Mesendoderm (in vitro differentiated cells): ENCODE measurements around the gene PDK2.

Experiments
- DNase-seq: peaks from one replicate; pipeline ENCODE4 v3.0.0; 2013
- H2AK5ac ChIP-seq: 2 replicates; pipeline ENCODE4 v1.6.1; 2013; ENCODE audit warnings: low read length, inconsistent platforms
- H2BK120ac ChIP-seq: 2 replicates; pipeline ENCODE4 v1.6.1; 2013; ENCODE audit warnings: low read depth, mild to moderate bottlenecking, low read length, moderate library complexity, mixed read lengths
- H2BK15ac ChIP-seq: replicated peaks from 2 replicates; pipeline ENCODE4 v1.6.1; 2013; ENCODE audit warnings: low read depth, mild to moderate bottlenecking, moderate library complexity
- H2BK5ac ChIP-seq: 2 replicates; pipeline ENCODE4 v1.6.1; 2013; ENCODE audit warnings: low read length, inconsistent platforms
- H3K18ac ChIP-seq: 2 replicates; pipeline ENCODE4 v1.6.1; 2013; ENCODE audit warnings: mild to moderate bottlenecking, low read length, mixed read lengths
- H3K23ac ChIP-seq: one replicate; pipeline ENCODE4 v1.6.1; 2013; ENCODE audit warnings: low read length
- H3K27ac ChIP-seq: 2 replicates; pipeline ENCODE4 v1.5.1; 2013; ENCODE audit warnings: low read depth, mild to moderate bottlenecking, inconsistent platforms, low read length, moderate library complexity
- H3K27me3 ChIP-seq: 2 replicates; pipeline ENCODE4 v1.6.1; 2013; ENCODE audit warnings: low read length, control low read depth, mild to moderate bottlenecking, inconsistent platforms; ENCODE audit not compliant: insufficient read depth, poor library complexity
- H3K36me3 ChIP-seq: 2 replicates; pipeline ENCODE4 v1.6.1; 2013; ENCODE audit warnings: low read length, inconsistent platforms; ENCODE audit not compliant: control insufficient read depth, insufficient read depth
- H3K4ac ChIP-seq: one replicate; pipeline ENCODE4 v1.6.1; 2013; ENCODE audit warnings: low read depth, mild to moderate bottlenecking, low read length, moderate library complexity
- H3K4me1 ChIP-seq: 2 replicates; pipeline ENCODE4 v1.6.1; 2013; ENCODE audit warnings: low read depth, low read length, inconsistent platforms; ENCODE audit not compliant: control insufficient read depth
- H3K4me2 ChIP-seq: 2 replicates; pipeline ENCODE4 v1.6.1; 2013; ENCODE audit warnings: low read length
- H3K4me3 ChIP-seq: 2 replicates; pipeline ENCODE4 v1.5.1; 2013; ENCODE audit warnings: mild to moderate bottlenecking, low read length
- H3K56ac ChIP-seq: one replicate; pipeline ENCODE4 v1.6.1; 2013; ENCODE audit warnings: low read length
- H3K79me1 ChIP-seq: 2 replicates; pipeline ENCODE4 v1.6.1; 2013; ENCODE audit warnings: low read length, inconsistent platforms
- H3K79me2 ChIP-seq: 2 replicates; pipeline ENCODE4 v1.6.1; 2013; ENCODE audit warnings: mild to moderate bottlenecking, low read length; ENCODE audit not compliant: control insufficient read depth, insufficient read depth
- H3K9ac ChIP-seq: 2 replicates; pipeline ENCODE4 v1.6.1; 2013; ENCODE audit warnings: low read length, inconsistent platforms
- H4K5ac ChIP-seq: one replicate; pipeline ENCODE4 v1.6.1; 2013; ENCODE audit warnings: low read length
- H4K8ac ChIP-seq: one replicate; pipeline ENCODE4 v1.6.1; 2013; ENCODE audit warnings: low read depth, mild to moderate bottlenecking, control low read depth, low read length, moderate library complexity
- WGBS: extraction: QIAGEN DNeasy Blood & Tissue Kit; methylation state at CpG from one replicate; pipeline ENCODE4 v1.1.7; 2013; ENCODE audit warnings: low lambda C conversion rate, missing lambda C conversion rate; ENCODE audit not compliant: insufficient coverage; ENCODE audit errors: extremely low coverage; 5-methylcytosine and 5-hydroxymethylcytosine counted together

PDK2 gene

DNA sequence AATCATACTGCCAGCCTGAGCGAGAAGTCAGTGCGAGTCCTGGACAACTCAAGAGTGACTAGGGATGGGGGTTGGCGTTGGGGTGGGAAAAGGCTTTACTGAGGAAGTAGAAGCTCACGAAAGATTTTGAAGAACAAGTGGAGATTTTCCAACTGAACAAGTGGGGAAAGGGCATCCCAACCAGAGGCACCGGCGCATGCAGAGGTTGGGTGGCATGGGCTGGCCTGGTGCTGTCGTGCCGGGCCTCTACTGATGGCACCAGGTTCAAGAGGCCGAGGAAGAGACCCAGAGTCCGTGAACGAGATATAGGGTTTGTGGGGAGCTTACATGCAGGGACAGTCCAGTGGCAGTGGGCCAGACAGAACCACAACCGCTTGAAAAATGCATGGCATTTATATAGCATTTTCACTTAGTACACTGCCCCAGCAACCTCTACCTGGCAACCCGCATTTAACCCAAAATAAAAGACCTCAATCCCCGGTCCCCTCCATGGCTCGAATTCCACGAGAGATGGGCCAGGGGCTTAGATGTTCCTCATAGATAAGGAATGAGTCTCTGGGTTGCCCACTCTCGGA lies 46.9 kb upstream of the PDK2 start:
- no peak overlapping the region for H2BK120ac ChIP-seq
- H2AK5ac ChIP-seq, result no peak overlapping the region
- no peak overlapping the region for H2BK15ac ChIP-seq
- no peaks in the 10 kb centered on the region for H3K79me1 ChIP-seq
- H3K9ac ChIP-seq, result no peak overlapping the region
- H3K4me2 ChIP-seq, result no peak overlapping the region
- H3K4me1 ChIP-seq, result peaks cover 20% of the 10 kb centered on the region
- H3K4ac ChIP-seq, result no peak overlapping the region
- H3K4me3 ChIP-seq, result no peak overlapping the region
- H3K79me2 ChIP-seq, result no peaks in the 10 kb centered on the region
- no peak overlapping the region for H4K5ac ChIP-seq
- H3K36me3 ChIP-seq, result no peaks in the 10 kb centered on the region
- no peaks in the 10 kb centered on the region for H3K27me3 ChIP-seq
- no peak overlapping the region for H4K8ac ChIP-seq
- no CpG with 5 or more reads among the region's 17 CpGs for WGBS
- H2BK5ac ChIP-seq, result no peak overlapping the region
- no peak for DNase-seq
- H3K27ac ChIP-seq, result no peak overlapping the region
- no peak overlapping the region for H3K18ac ChIP-seq
- no peak overlapping the region for H3K56ac ChIP-seq
- H3K23ac ChIP-seq, result no peak overlapping the region

DNA sequence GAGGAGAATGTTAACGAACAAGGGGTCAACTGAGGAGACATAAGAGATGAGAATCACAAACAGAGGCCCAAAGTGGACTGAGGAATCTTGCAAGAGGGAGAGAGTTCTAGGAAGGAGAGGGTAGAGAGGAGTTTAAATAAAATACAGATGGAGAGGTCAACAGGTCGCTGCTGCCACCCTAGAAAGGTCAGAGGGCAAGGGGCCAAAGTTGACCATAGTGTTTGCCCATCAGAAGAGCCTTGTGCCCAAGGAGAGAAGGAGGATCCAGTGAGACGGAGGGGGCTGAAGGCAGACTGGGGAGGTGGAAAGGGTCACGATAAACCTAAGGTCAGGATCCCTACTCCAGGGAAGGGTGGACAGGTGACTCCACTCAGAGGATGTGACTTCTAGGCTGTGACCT lies 46.2 kb upstream of the PDK2 start:
- no peak overlapping the region for H3K27ac ChIP-seq
- no peaks in the 10 kb centered on the region for H3K79me1 ChIP-seq
- DNase-seq, result no peak
- no peak overlapping the region for H2BK15ac ChIP-seq
- no peak overlapping the region for H3K9ac ChIP-seq
- H3K79me2 ChIP-seq, result no peaks in the 10 kb centered on the region
- no peak overlapping the region for H2AK5ac ChIP-seq
- H4K8ac ChIP-seq, result no peak overlapping the region
- no CpG with 5 or more reads among the region's 4 CpGs for WGBS
- no peak overlapping the region for H3K4me2 ChIP-seq
- H3K4me3 ChIP-seq, result no peak overlapping the region
- no peak overlapping the region for H2BK120ac ChIP-seq
- no peaks in the 10 kb centered on the region for H3K27me3 ChIP-seq
- H3K56ac ChIP-seq, result no peak overlapping the region
- no peaks in the 10 kb centered on the region for H3K36me3 ChIP-seq
- no peak overlapping the region for H3K18ac ChIP-seq
- H3K4ac ChIP-seq, result no peak overlapping the region
- peaks cover 23% of the 10 kb centered on the region for H3K4me1 ChIP-seq
- no peak overlapping the region for H3K23ac ChIP-seq
- H4K5ac ChIP-seq, result no peak overlapping the region
- no peak overlapping the region for H2BK5ac ChIP-seq

DNA sequence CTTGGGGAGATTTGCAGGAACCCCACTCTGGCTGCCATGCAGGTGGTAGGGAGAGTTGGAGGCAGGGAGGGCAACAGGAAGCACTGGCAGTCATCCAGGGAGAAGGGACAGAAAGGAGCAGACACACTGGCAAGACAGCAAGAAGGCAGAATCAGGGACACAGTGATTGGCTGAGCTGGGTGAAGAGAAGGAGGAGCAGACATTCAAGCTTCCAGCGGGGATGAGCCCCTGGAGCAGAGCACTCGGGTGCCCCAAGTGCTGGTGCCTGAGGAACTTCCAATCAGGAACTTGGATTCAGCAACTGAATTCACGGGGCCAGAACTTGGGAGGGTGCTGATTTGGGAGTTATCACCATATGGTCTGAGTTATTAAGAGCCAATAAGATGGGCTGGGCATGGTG lies 45.5 kb upstream of the PDK2 start:
- H3K27ac ChIP-seq, result no peak overlapping the region
- H2BK120ac ChIP-seq, result no peak overlapping the region
- no peak overlapping the region for H3K4me2 ChIP-seq
- no peak overlapping the region for H3K4me3 ChIP-seq
- H3K9ac ChIP-seq, result no peak overlapping the region
- H3K79me1 ChIP-seq, result no peaks in the 10 kb centered on the region
- H3K79me2 ChIP-seq, result no peaks in the 10 kb centered on the region
- no peak overlapping the region for H3K18ac ChIP-seq
- no peak overlapping the region for H4K8ac ChIP-seq
- H2AK5ac ChIP-seq, result peak overlapping the region; percentile 77
- no peak overlapping the region for H3K56ac ChIP-seq
- H3K4me1 ChIP-seq, result peaks cover 23% of the 10 kb centered on the region
- H3K23ac ChIP-seq, result no peak overlapping the region
- H3K36me3 ChIP-seq, result no peaks in the 10 kb centered on the region
- H3K27me3 ChIP-seq, result no peaks in the 10 kb centered on the region
- no peak overlapping the region for H4K5ac ChIP-seq
- no CpG with 5 or more reads among the region's 3 CpGs for WGBS
- H3K4ac ChIP-seq, result no peak overlapping the region
- no peak for DNase-seq
- no peak overlapping the region for H2BK5ac ChIP-seq
- H2BK15ac ChIP-seq, result no peak overlapping the region

DNA sequence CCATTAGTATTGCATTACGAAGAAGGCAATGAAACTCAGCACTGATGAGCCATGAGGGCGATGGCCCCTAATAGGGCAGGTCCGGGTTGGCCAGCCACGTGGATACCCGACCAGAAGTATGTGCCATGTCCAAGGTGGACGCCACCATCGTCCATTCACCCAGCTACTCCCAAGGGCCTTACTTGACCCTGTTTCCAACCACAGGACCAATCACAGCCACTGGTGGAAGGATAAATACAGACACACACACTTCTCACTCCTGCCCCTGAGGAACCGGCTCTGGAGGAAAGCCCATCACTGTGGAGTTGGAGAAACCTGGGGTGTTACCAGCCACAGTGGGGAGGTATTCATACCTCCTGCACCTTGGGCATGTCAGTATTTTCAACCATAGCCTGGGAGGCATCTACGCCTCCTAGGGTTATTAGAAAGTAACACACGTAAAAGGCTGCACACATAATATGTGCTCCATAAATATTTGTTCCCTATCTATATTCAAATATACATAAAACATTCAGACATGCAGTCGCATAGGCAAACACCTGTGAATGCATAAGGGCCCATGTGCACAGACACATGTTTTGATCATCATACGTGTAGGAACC lies 44.6 kb upstream of the PDK2 start:
- H3K79me2 ChIP-seq, result no peaks in the 10 kb centered on the region
- peaks cover 23% of the 10 kb centered on the region for H3K4me1 ChIP-seq
- peak overlapping the region; percentile 37 for H3K56ac ChIP-seq
- H2AK5ac ChIP-seq, result peak overlapping the region; percentile 90
- no CpG with 5 or more reads among the region's 12 CpGs for WGBS
- no peak overlapping the region for H4K5ac ChIP-seq
- H2BK5ac ChIP-seq, result no peak overlapping the region
- H2BK120ac ChIP-seq, result peak overlapping the region; percentile 19
- H3K79me1 ChIP-seq, result no peaks in the 10 kb centered on the region
- no peak overlapping the region for H3K4ac ChIP-seq
- H3K9ac ChIP-seq, result no peak overlapping the region
- no peak overlapping the region for H4K8ac ChIP-seq
- no peak overlapping the region for H3K4me3 ChIP-seq
- H3K36me3 ChIP-seq, result no peaks in the 10 kb centered on the region
- no peaks in the 10 kb centered on the region for H3K27me3 ChIP-seq
- no peak overlapping the region for H3K4me2 ChIP-seq
- no peak for DNase-seq
- no peak overlapping the region for H3K23ac ChIP-seq
- H3K27ac ChIP-seq, result no peak overlapping the region
- H3K18ac ChIP-seq, result no peak overlapping the region
- H2BK15ac ChIP-seq, result no peak overlapping the region

DNA sequence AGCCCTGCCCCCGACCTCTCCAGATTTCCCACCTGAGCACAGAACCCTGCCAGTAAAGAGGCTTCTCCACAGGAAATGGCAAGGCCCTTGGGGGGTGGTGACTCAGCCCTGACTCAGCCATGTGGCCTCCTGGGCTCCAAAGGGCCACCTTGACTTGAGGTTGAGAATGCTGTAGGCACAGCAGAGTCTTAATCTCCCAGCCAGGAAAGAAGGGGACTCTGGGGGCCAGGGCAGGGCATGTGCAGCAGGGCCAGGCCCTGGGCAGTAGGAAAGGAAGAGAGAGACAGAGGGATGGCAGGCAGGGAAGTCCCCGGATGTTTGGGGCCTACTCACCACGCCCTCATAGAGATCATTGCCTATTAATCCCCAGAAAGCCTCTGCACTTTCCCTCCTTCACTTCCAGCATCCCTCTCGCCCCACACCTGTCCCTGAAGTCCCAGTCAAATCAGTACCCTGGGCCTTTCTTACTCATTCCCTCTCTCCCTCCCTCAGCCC lies 44.0 kb upstream of the PDK2 start:
- Histone ChIP-seq H3K4me3 (no peak overlapping the region), H2AK5ac (peak overlapping the region; percentile 21), H3K79me2 (no peaks in the 10 kb centered on the region), H3K79me1 (no peaks in the 10 kb centered on the region), H3K56ac (peak overlapping the region; percentile 11), H2BK120ac (peak overlapping the region; percentile 52), H3K27ac (peak overlapping the region; percentile 25), H2BK15ac (no peak overlapping the region), H3K4me1 (peaks cover 23% of the 10 kb centered on the region), H3K27me3 (no peaks in the 10 kb centered on the region), H3K23ac (no peak overlapping the region), H3K4me2 (no peak overlapping the region), H4K5ac (no peak overlapping the region), H3K9ac (no peak overlapping the region), H3K36me3 (no peaks in the 10 kb centered on the region), H3K4ac (peak overlapping the region; percentile 82), H4K8ac (no peak overlapping the region), H2BK5ac (no peak overlapping the region), H3K18ac (peak overlapping the region; percentile 31)
- DNase-seq, result peak; percentile 92
- WGBS, result no CpG with 5 or more reads among the region's 4 CpGs

DNA sequence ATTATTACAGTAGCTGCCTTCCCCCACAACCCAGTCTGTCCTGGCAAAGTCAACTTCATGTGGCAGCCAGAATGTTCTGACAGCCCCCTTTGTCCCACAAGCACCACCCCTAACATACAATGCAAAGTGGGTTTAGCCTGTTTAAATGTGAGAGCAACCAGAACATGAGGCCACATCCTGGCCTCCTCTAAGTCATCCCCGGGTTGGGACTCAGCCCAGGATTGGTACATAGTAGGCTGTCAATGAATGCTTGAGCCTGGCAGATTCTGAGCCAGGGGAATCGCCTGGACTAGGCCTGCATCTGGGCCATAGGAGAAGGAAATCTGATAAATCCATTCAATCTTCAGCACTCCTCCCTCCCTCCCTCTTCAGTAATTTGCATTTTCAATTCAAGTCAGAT lies 43.5 kb upstream of the PDK2 start:
- Histone ChIP-seq H3K56ac (peak overlapping the region; percentile 11), H3K4me2 (no peak overlapping the region), H4K8ac (no peak overlapping the region), H3K27me3 (no peaks in the 10 kb centered on the region), H3K27ac (peak overlapping the region; percentile 25), H2BK5ac (no peak overlapping the region), H2BK120ac (peak overlapping the region; percentile 52), H3K79me1 (no peaks in the 10 kb centered on the region), H3K79me2 (no peaks in the 10 kb centered on the region), H3K4ac (peak overlapping the region; percentile 82), H2BK15ac (no peak overlapping the region), H3K4me1 (peaks cover 23% of the 10 kb centered on the region), H4K5ac (no peak overlapping the region), H3K18ac (peak overlapping the region; percentile 31), H2AK5ac (peak overlapping the region; percentile 21), H3K4me3 (no peak overlapping the region), H3K36me3 (no peaks in the 10 kb centered on the region), H3K9ac (no peak overlapping the region), H3K23ac (no peak overlapping the region)
- no peak for DNase-seq
- WGBS, result no CpG with 5 or more reads among the region's 2 CpGs
